HG02610 (cell line): Measurements from ENCODE around the gene ARHGAP26.

Experiments used
- ATAC-seq: cut with Tn5 transposase; IDR thresholded peaks from one replicate; pipeline ENCODE4 v1.9.1; 2021; ENCODE audit warnings: mild to moderate bottlenecking, moderate library complexity; ENCODE audit not compliant: unreplicated experiment

ARHGAP26 gene

GRCh38 chr5:142870532-142871362 is 100.6 kb downstream of the ARHGAP26 start:
- no peak for ATAC-seq

GRCh38 chr5:142871363-142872193 is 101.4 kb downstream of the ARHGAP26 start:
- no peak for ATAC-seq

- ATAC-seq, result no peak
These were observed 102.0 kb downstream of the ARHGAP26 start for GRCh38 chr5:142872217-142872616.

- ATAC-seq, result no peak
These were observed 102.6 kb downstream of the ARHGAP26 start for GRCh38 chr5:142872795-142873194.

- ATAC-seq, result no peak
These were observed 103.7 kb downstream of the ARHGAP26 start for GRCh38 chr5:142873831-142874230.

GRCh38 chr5:142874540-142874939 is 104.4 kb downstream of the ARHGAP26 start:
- ATAC-seq, result no peak

GRCh38 chr5:142875936-142876335 is 105.8 kb downstream of the ARHGAP26 start:
- no peak for ATAC-seq

- ATAC-seq, result no peak
These were observed 106.6 kb downstream of the ARHGAP26 start for GRCh38 chr5:142876817-142877216.

GRCh38 chr5:142878111-142878510 is 107.9 kb downstream of the ARHGAP26 start:
- no peak for ATAC-seq

- ATAC-seq, result no peak
These were observed 108.5 kb downstream of the ARHGAP26 start for GRCh38 chr5:142878638-142879037.

- ATAC-seq, result no peak
These were observed 111.1 kb downstream of the ARHGAP26 start for GRCh38 chr5:142881076-142881783.

- no peak for ATAC-seq
These were observed 111.6 kb downstream of the ARHGAP26 start for GRCh38 chr5:142881784-142882126.

- ATAC-seq, result no peak
These were observed 112.8 kb downstream of the ARHGAP26 start for GRCh38 chr5:142883025-142883424.

GRCh38 chr5:142883438-142883837 is 113.3 kb downstream of the ARHGAP26 start:
- no peak for ATAC-seq

- ATAC-seq, result no peak
These were observed 113.9 kb downstream of the ARHGAP26 start for GRCh38 chr5:142884029-142884428.

- no peak for ATAC-seq
These were observed 116.0 kb downstream of the ARHGAP26 start for GRCh38 chr5:142886211-142886610.

GRCh38 chr5:142886956-142887355 is 116.8 kb downstream of the ARHGAP26 start:
- ATAC-seq, result no peak

- ATAC-seq, result no peak
These were observed 118.4 kb downstream of the ARHGAP26 start for GRCh38 chr5:142888469-142889085.

- no peak for ATAC-seq
These were observed 121.8 kb downstream of the ARHGAP26 start for GRCh38 chr5:142892021-142892420.

- ATAC-seq, result no peak
These were observed 124.1 kb downstream of the ARHGAP26 start for GRCh38 chr5:142894315-142894714.

- ATAC-seq, result no peak
These were observed 124.6 kb downstream of the ARHGAP26 start for GRCh38 chr5:142894749-142895148.
